ENCODE results near the gene CCDC157.
A peak's percentile ranks its signal among the peaks of the same experiment; 100 is the strongest.

CCDC157 gene

GRCh38 chr22:30413001-30413400, 56.2 kb downstream of the CCDC157 start:
- DNase-seq (ENCODE audit: low read depth in 2 of 2) = no peak

GRCh38 chr22:30413745-30414524, 57.1 kb downstream of the CCDC157 start:
- DNase-seq (ENCODE audit: low read depth in 2 of 2) = no peak

GRCh38 chr22:30414525-30415047, 57.8 kb downstream of the CCDC157 start:
- DNase-seq (ENCODE audit: low read depth in 2 of 2) = no peak

GRCh38 chr22:30416403-30416802, 59.6 kb downstream of the CCDC157 start:
- no peak for DNase-seq (ENCODE audit: low read depth in 2 of 2)

GRCh38 chr22:30416837-30417236, 60.0 kb downstream of the CCDC157 start:
- DNase-seq (ENCODE audit: low read depth in 2 of 2) = no peak

GRCh38 chr22:30420347-30421125, 63.7 kb downstream of the CCDC157 start:
- DNase-seq (ENCODE audit: low read depth in 2 of 2) = no peak

- no peak for DNase-seq (ENCODE audit: low read depth in 2 of 2)
These were observed 65.1 kb downstream of the CCDC157 start for GRCh38 chr22:30421695-30422480.

GRCh38 chr22:30422481-30423300, 65.9 kb downstream of the CCDC157 start:
- DNase-seq (ENCODE audit: low read depth in 2 of 2) = peak in 1 of 2 donors; percentile 47

- peak; percentile 49 to 60 for DNase-seq (ENCODE audit: low read depth in 2 of 2)
These were observed 66.6 kb downstream of the CCDC157 start for GRCh38 chr22:30423301-30423958.

- DNase-seq (ENCODE audit: low read depth in 2 of 2) = peak; percentile 94 to 98
These were observed 67.2 kb downstream of the CCDC157 start for GRCh38 chr22:30423959-30424533.

GRCh38 chr22:30424534-30425326, 67.9 kb downstream of the CCDC157 start:
- DNase-seq (ENCODE audit: low read depth in 2 of 2) = no peak

GRCh38 chr22:30425327-30425615, 68.5 kb downstream of the CCDC157 start:
- DNase-seq (ENCODE audit: low read depth in 2 of 2) = no peak

GRCh38 chr22:30425616-30426387, 69.0 kb downstream of the CCDC157 start, which contains the start of gene MTFP1:
MTFP1 (plus strand) TSS chr22:30425768; CDS start chr22:30425880, 112 bp downstream.
- DNase-seq (ENCODE audit: low read depth in 2 of 2) = peak; percentile 22 to 38
